K562 (cell line): ENCODE results near the gene LAMB1.

Experiments
- CHD2 ChIP-seq: IDR thresholded peaks from 2 replicates; pipeline ENCODE4 v1.6.1; 2011; ENCODE audit warnings: low read depth, low read length
- CREB1 ChIP-seq, 2 experiments: sonication (generic) in 1 of 2; formaldehyde crosslinking in 1 of 2; IDR thresholded peaks; 2 replicates each; pipeline versions ENCODE4 v1.6.1 to v1.8.0; 2012 to 2022; ENCODE audit warnings: inconsistent platforms in 1 of 2, mild to moderate bottlenecking in 1 of 2, missing genetic modification reagents in 1 of 2, moderate library complexity in 1 of 2
- CTCF ChIP-seq, 3 experiments: IDR thresholded peaks in 2 of 3; conservative IDR thresholded peaks in 1 of 3; 2 replicates each; pipeline ENCODE4 v1.5.1; 2011 to 2012; ENCODE audit warnings: low read length in 3 of 3, mild to moderate bottlenecking in 3 of 3, control low read depth in 2 of 3, improper control_type of control experiment in 1 of 3, inconsistent platforms in 1 of 3, low read depth in 1 of 3, mixed read lengths in 1 of 3, moderate library complexity in 1 of 3; ENCODE audit not compliant: insufficient read depth in 2 of 3
- ELF4 ChIP-seq: fragments of 450-650 bp; formaldehyde crosslinking; IDR thresholded peaks from 2 replicates; pipeline ENCODE4 v1.4.0; 2022; ENCODE audit warnings: missing genetic modification characterization
- HDGF ChIP-seq: fragments of 450-650 bp; IDR thresholded peaks from 2 replicates; pipeline ENCODE4 v1.6.1; 2016
- HMBOX1 ChIP-seq: sonication (generic); IDR thresholded peaks from 2 replicates; pipeline ENCODE4 v1.6.1; 2016
- LEF1 ChIP-seq: fragments of 450-650 bp; IDR thresholded peaks from 2 replicates; pipeline ENCODE4 v1.6.1; 2016; ENCODE audit warnings: mild to moderate bottlenecking
- MNT ChIP-seq, 2 experiments: fragments of 450-650 bp; conservative IDR thresholded peaks; 2 replicates each; pipeline ENCODE4 v1.6.1; 2017; ENCODE audit warnings: mild to moderate bottlenecking in 2 of 2, moderate library complexity in 2 of 2
- ZNF431 ChIP-seq: sonication (generic); formaldehyde crosslinking; IDR thresholded peaks from 2 replicates; pipeline ENCODE4 v1.8.0; 2022; ENCODE audit warnings: mild to moderate bottlenecking, missing genetic modification reagents
- TF ChIP-seq, protein P1 (sequence below): sonication (generic); formaldehyde crosslinking; IDR thresholded peaks from 2 replicates; pipeline ENCODE4 v1.5.0; 2020; ENCODE audit warnings: missing genetic modification reagents

GRCh38 chr7:107938456-107939250 is 64.3 kb downstream of the LAMB1 start:
- TF ChIP-seq CREB1 (IDR thresholded peaks at IDR 0.05) (no peak), CREB1 (CRISPR knock-in tag; IDR thresholded peaks at IDR 0.05) (no peak), ELF4 (CRISPR knock-in tag) (no peak), CTCF (IDR thresholded peaks at IDR 0.05 in 2 of 3, conservative IDR thresholded peaks at IDR 0.05 in 1 of 3; ENCODE audit: insufficient read depth in 2 of 3, low read depth in 1 of 3, low read length in 3 of 3) (no peak), ZNF431 (CRISPR knock-in tag) (no peak), HMBOX1 (no peak), HDGF (no peak), CHD2 (no peak), LEF1 (no peak), MNT (conservative IDR thresholded peaks at IDR 0.05) (no peak)
- TF ChIP-seq, protein P1, sequence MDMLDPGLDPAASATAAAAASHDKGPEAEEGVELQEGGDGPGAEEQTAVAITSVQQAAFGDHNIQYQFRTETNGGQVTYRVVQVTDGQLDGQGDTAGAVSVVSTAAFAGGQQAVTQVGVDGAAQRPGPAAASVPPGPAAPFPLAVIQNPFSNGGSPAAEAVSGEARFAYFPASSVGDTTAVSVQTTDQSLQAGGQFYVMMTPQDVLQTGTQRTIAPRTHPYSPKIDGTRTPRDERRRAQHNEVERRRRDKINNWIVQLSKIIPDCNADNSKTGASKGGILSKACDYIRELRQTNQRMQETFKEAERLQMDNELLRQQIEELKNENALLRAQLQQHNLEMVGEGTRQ: no peak
